GM12878 (cell line): ENCODE data around the gene TRAF2. TPM values are rescaled to one million over a fixed set of nuclear protein-coding genes. Genes with fewer than 3 reads are reported as not detected.

Experiments
- ATAC-seq: fragments of 200-7000 bp; cut with Tn5 transposase; 3 replicates; pipeline ENCODE4 v1.9.1; 2020; ENCODE audit warnings: mild to moderate bottlenecking, moderate library complexity
- BruUV-seq: library from RNA; stranded (reverse); fragments of 400-500 nt; replicated peaks from 2 replicates; lab custom pipeline; 2021; lab: Mats Ljungman, UMichigan
- CTCF ChIA-PET: fragments of 300-600 bp; sonication (Branson Sonifier 250); formaldehyde crosslinking; extraction: SDS; loops from one replicate; lab custom pipeline; 2021; ENCODE audit warnings: inconsistent platforms; lab: Yijun Ruan, JAX
- POLR2A ChIA-PET: fragments of 350-600 bp; formaldehyde crosslinking; extraction: SDS; loops from one replicate; lab custom pipeline; 2021; ENCODE audit warnings: inconsistent platforms; lab: Charles Lee
- RAD21 ChIA-PET: fragments of 300-600 bp; sonication (Branson Sonifier 250); formaldehyde crosslinking; loops from one replicate; lab custom pipeline; 2023; ENCODE audit warnings: antibody characterized with exemption; ENCODE audit not compliant: unreplicated experiment; lab: Charles Lee
- SMC1A ChIA-PET: fragments of 300-600 bp; sonication (Branson Sonifier 250); formaldehyde crosslinking; loops from one replicate; lab custom pipeline; 2023; ENCODE audit not compliant: unreplicated experiment, uncharacterized antibody; lab: Charles Lee
- DNase-seq: peaks from one replicate; pipeline ENCODE4 v3.0.0-alpha.2; 2011; ENCODE audit warnings: low read depth, low spot score
- FAIRE-seq: peaks from 3 replicates; lab custom pipeline; 2011; peaks lifted over from hg19 to GRCh38; lab: Jason Lieb, UNC
- H2AFZ ChIP-seq: 2 replicates; pipeline ENCODE4 v1.6.0; 2011; ENCODE audit warnings: low read depth, low read length, control low read depth; ENCODE audit not compliant: control insufficient read depth
- H3K27ac ChIP-seq: 2 replicates; pipeline ENCODE4 v1.5.1; 2011; ENCODE audit warnings: control low read depth; ENCODE audit not compliant: control insufficient read depth, insufficient read depth
- H3K27me3 ChIP-seq, 2 experiments: replicated peaks in 1 of 2; 2 replicates each; pipeline versions ENCODE4 v1.6.0 to v1.6.1; 2011; ENCODE audit warnings: low read length in 1 of 2; ENCODE audit not compliant: control insufficient read depth in 2 of 2, insufficient read depth in 2 of 2
- H3K36me3 ChIP-seq, 2 experiments: 2 replicates each; pipeline ENCODE4 v1.5.1; 2011; ENCODE audit warnings: low read length in 1 of 2; ENCODE audit not compliant: control insufficient read depth in 2 of 2, insufficient read depth in 2 of 2
- H3K4me1 ChIP-seq: 2 replicates; pipeline ENCODE4 v1.6.1; 2011; ENCODE audit warnings: mild to moderate bottlenecking, low read length, moderate library complexity, mixed read lengths; ENCODE audit not compliant: control insufficient read depth, insufficient read depth
- H3K4me2 ChIP-seq: 2 replicates; pipeline ENCODE4 v1.6.0; 2011; ENCODE audit warnings: control low read depth; ENCODE audit not compliant: control insufficient read depth, insufficient read depth
- H3K4me3 ChIP-seq: fragments of 200-600 bp; sonication (generic); 2 replicates; pipeline ENCODE4 v1.5.1; 2016
- H3K79me2 ChIP-seq: 2 replicates; pipeline ENCODE4 v1.6.0; 2011; ENCODE audit warnings: low read length; ENCODE audit not compliant: control insufficient read depth, insufficient read depth
- H3K9ac ChIP-seq: 2 replicates; pipeline ENCODE4 v1.8.0; 2011; ENCODE audit warnings: low read length, control low read depth, mixed read lengths; ENCODE audit not compliant: control insufficient read depth, insufficient read depth
- H3K9me3 ChIP-seq: replicated peaks from 3 replicates; pipeline ENCODE4 v1.5.1; 2011; ENCODE audit warnings: mild to moderate bottlenecking, low read length; ENCODE audit not compliant: control insufficient read depth, insufficient read depth
- H4K20me1 ChIP-seq: 2 replicates; pipeline ENCODE4 v1.6.0; 2011; ENCODE audit not compliant: control insufficient read depth, insufficient read depth
- ATF2 ChIP-seq: IDR thresholded peaks from 2 replicates; pipeline ENCODE4 v1.6.1; 2012; ENCODE audit warnings: low read length, inconsistent platforms
- BCL11A ChIP-seq: IDR thresholded peaks from 2 replicates; pipeline ENCODE4 v1.6.1; 2011; ENCODE audit warnings: low read depth, low read length
- CBFB ChIP-seq: IDR thresholded peaks from 2 replicates; pipeline ENCODE4 v1.6.1; 2016; ENCODE audit warnings: antibody characterized with exemption, low read depth
- EED ChIP-seq: sonication (generic); IDR thresholded peaks from 2 replicates; pipeline ENCODE4 v1.6.1; 2016; ENCODE audit warnings: antibody characterized with exemption, low read depth
- ETV6 ChIP-seq, 2 experiments: fragments of 450-650 bp in 1 of 2; IDR thresholded peaks in 1 of 2; conservative IDR thresholded peaks in 1 of 2; 2 replicates each; pipeline ENCODE4 v1.6.1; 2014; ENCODE audit warnings: antibody characterized with exemption in 1 of 2, borderline replicate concordance in 1 of 2, low read depth in 1 of 2, mild to moderate bottlenecking in 1 of 2, moderate library complexity in 1 of 2
- IKZF2 ChIP-seq, 2 experiments: fragments of 450-650 bp; IDR thresholded peaks; 2 replicates each; pipeline ENCODE4 v1.6.1; 2017; ENCODE audit warnings: mild to moderate bottlenecking in 2 of 2, moderate library complexity in 2 of 2
- IRF4 ChIP-seq: IDR thresholded peaks from 2 replicates; pipeline ENCODE4 v1.6.1; 2011; ENCODE audit warnings: low read depth, low read length
- JUNB ChIP-seq: IDR thresholded peaks from 2 replicates; pipeline ENCODE4 v1.6.1; 2016; ENCODE audit warnings: antibody characterized with exemption, mild to moderate bottlenecking
- NFXL1 ChIP-seq: fragments of 450-650 bp; IDR thresholded peaks from 2 replicates; pipeline ENCODE4 v1.6.1; 2017; ENCODE audit warnings: antibody characterized with exemption, mild to moderate bottlenecking, borderline replicate concordance
- PAX5 ChIP-seq: IDR thresholded peaks from 2 replicates; pipeline ENCODE4 v1.6.1; 2011; ENCODE audit warnings: low read depth, low read length, borderline replicate concordance
- POLR2AphosphoS2 ChIP-seq: IDR thresholded peaks from 2 replicates; pipeline ENCODE4 v1.6.1; 2011; ENCODE audit warnings: low read depth, mild to moderate bottlenecking, low read length, improper control_type of control experiment, moderate library complexity
- POLR2AphosphoS5 ChIP-seq: IDR thresholded peaks from 2 replicates; pipeline ENCODE4 v1.6.1; 2011; ENCODE audit warnings: mild to moderate bottlenecking, low read length, inconsistent platforms
- RBBP5 ChIP-seq: fragments of 200-600 bp; sonication (generic); conservative IDR thresholded peaks from 2 replicates; pipeline ENCODE4 v1.6.1; 2016
- SMAD5 ChIP-seq: IDR thresholded peaks from 2 replicates; pipeline ENCODE4 v1.6.1; 2016; ENCODE audit warnings: antibody characterized with exemption, low read depth
- SMARCA5 ChIP-seq: fragments of 450-650 bp; IDR thresholded peaks from 2 replicates; pipeline ENCODE4 v1.6.1; 2017; ENCODE audit warnings: mild to moderate bottlenecking
- SRF ChIP-seq, 2 experiments: IDR thresholded peaks; 2 replicates each; pipeline ENCODE4 v1.6.1; 2011; ENCODE audit warnings: low read depth in 2 of 2, low read length in 2 of 2, mild to moderate bottlenecking in 1 of 2, moderate library complexity in 1 of 2
- SUPT20H ChIP-seq: IDR thresholded peaks from 2 replicates; pipeline ENCODE4 v1.6.1; 2011; ENCODE audit warnings: low read depth, mild to moderate bottlenecking, low read length, moderate library complexity, borderline replicate concordance; ENCODE audit not compliant: control insufficient read depth
- TCF12 ChIP-seq: IDR thresholded peaks from 2 replicates; pipeline ENCODE4 v1.6.1; 2011; ENCODE audit warnings: low read depth, mild to moderate bottlenecking, low read length
- ZNF207 ChIP-seq: fragments of 450-650 bp; IDR thresholded peaks from 2 replicates; pipeline ENCODE4 v1.6.1; 2014; ENCODE audit warnings: antibody characterized with exemption, mild to moderate bottlenecking, borderline replicate concordance
- ZNF622 ChIP-seq: fragments of 450-650 bp; IDR thresholded peaks from 2 replicates; pipeline ENCODE4 v1.6.1; 2017; ENCODE audit warnings: mild to moderate bottlenecking, inconsistent platforms
- WGBS: methylation state at CpG from one replicate; pipeline ENCODE4 v1.1.6; 2016; ENCODE audit warnings: low lambda C conversion rate; ENCODE audit not compliant: insufficient replicate concordance, insufficient coverage; ENCODE audit errors: missing lambda C conversion rate; 5-methylcytosine and 5-hydroxymethylcytosine counted together
- in situ Hi-C: fragments of 300-500 bp; cut with MboI; formaldehyde crosslinking; loops from 9 replicates; pipeline ENCODE4 v1.14.3; 2018; ENCODE audit warnings: mixed read lengths
- intact Hi-C: fragments of 100-400 bp; cut with micrococcal nuclease; formaldehyde crosslinking; loops from one replicate; pipeline ENCODE4 v1.14.2; 2022; ENCODE audit not compliant: unreplicated experiment
- polyA plus RNA-seq, 11 experiments: library from polyadenylated mRNA; depleted of rRNA in 4 of 11; unstranded in 6 of 11; stranded (reverse) in 5 of 11; fragments of >200 nt; fragmentation: Nextera tagmentation in 4 of 11; fragmentation: Illumina TruSeq in 1 of 11; extraction: Ambion mirVana in 4 of 11; extraction: Trizol in 1 of 11; gene quantifications; 1 replicate in 1 of 11; 2 replicates in 10 of 11; pipeline versions ENCODE4 v1.2.1 to v1.2.3, GENCODE V29; 2011 to 2016; ENCODE audit warnings: inconsistent platforms in 2 of 11, missing spikeins in 2 of 11, low read depth in 1 of 11
- total RNA-seq, 4 experiments: library from RNA; depleted of rRNA in 3 of 4; stranded (reverse); fragments of >200 nt in 3 of 4; fragmentation: Illumina TruSeq in 1 of 4; extraction: Trizol in 1 of 4; gene quantifications; 2 replicates each; pipeline versions ENCODE4 v1.2.1 to v1.2.3, GENCODE V29; 2013 to 2021

Gene TRAF2
- total and polyA plus RNA-seq, 10 of the 15 experiments (the other 5 are each of a cell fraction or from before 2014, with no cell fraction given), result 0.34 to 39.5 (median 18.7) TPM

DNA sequence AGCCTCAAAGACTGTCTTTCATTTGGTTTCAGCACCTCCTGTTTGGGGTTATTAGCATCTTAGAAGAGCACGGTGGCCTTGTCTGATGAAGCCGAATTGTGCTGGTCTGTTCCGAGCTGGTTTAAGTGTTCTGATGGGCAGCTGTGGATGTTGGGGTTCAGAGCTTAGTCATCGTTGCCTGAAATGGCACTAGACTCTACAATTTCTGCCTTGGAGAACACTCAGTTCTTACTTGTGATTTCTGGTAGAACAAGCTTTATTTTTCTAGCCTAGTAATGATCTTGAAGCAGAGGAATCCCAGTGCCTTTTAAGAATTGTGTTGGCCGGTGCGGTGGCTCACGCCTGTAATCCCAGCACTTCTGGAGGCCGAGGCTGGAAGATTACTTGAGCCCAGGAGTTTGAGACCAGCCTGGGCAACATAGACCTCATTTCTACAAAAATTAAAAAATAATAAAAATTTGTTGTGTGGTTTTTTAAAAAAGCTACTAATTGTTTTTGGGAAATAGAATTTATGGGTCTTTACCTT lies 50.4 kb downstream of the TRAF2 start (continued):
- TF ChIP-seq POLR2AphosphoS2, result no peak
- TF ChIP-seq SUPT20H, result no peak
- TF ChIP-seq SMARCA5, result no peak
- TF ChIP-seq ATF2, result no peak
- TF ChIP-seq SRF (IDR thresholded peaks at IDR 0.05; ENCODE audit: low read depth in 2 of 2, low read length in 2 of 2), result no peak
- TF ChIP-seq CBFB, result no peak
- TF ChIP-seq BCL11A, result no peak
- no peak for TF ChIP-seq IRF4
- no peak for TF ChIP-seq POLR2AphosphoS5

GRCh38 chr9:136937186-136938001 lies 51.1 kb downstream of the TRAF2 start:
- Histone ChIP-seq H3K4me1 (no peaks in the 10 kb centered on the region), H3K79me2 (no peaks in the 10 kb centered on the region; the same call in 1 of the 2 replicates), H3K9me3 (no peaks in the 10 kb centered on the region; the same call in 2 of the 3 replicates), H2AFZ (no peak overlapping the region), H3K27me3 (no peaks in the 10 kb centered on the region), H4K20me1 (no peaks in the 10 kb centered on the region), H3K4me3 (no peak overlapping the region), H3K9ac (no peak overlapping the region), H3K4me2 (no peak overlapping the region), H3K36me3 (peaks cover 8 to 23% of the 10 kb centered on the region in 2 experiments), H3K27ac (no peak overlapping the region)
- FAIRE-seq (no peak), ATAC-seq (no peak), DNase-seq (no peak)
- intact Hi-C loops (no loop called here), in situ Hi-C loops (no loop called here)
- CTCF ChIA-PET, result interaction anchor here (1.1 to 1.6 kb wide), 3 partner anchors 8 to 10 kb away, joined by 3 to 7 read pairs (median 3); partner anchors contain the start of gene C8G
- POLR2A ChIA-PET, result interaction anchor here (0.6 kb wide), 1 partner anchor 117 kb away, joined by 7 read pairs; no protein-coding TSS in a partner anchor
- RAD21 ChIA-PET, result interaction anchor here (1.4 kb wide), 1 partner anchor 55 kb away, joined by 4 read pairs; no protein-coding TSS in a partner anchor
- SMC1A ChIA-PET, result no interaction called here
- TF ChIP-seq SMAD5, result no peak
- no peak for TF ChIP-seq ZNF207
- no peak for TF ChIP-seq JUNB
- no peak for TF ChIP-seq EED
- TF ChIP-seq PAX5, result no peak
- no peak for TF ChIP-seq RBBP5
- TF ChIP-seq ZNF622, result no peak
- TF ChIP-seq IKZF2 (IDR thresholded peaks at IDR 0.05), result no peak
- TF ChIP-seq TCF12, result no peak
- no peak for TF ChIP-seq POLR2AphosphoS2
- TF ChIP-seq ETV6 (conservative IDR thresholded peaks at IDR 0.05 in 1 of 2, IDR thresholded peaks at IDR 0.05 in 1 of 2; ENCODE audit: borderline replicate concordance in 1 of 2, low read depth in 1 of 2), result no peak
- TF ChIP-seq NFXL1, result no peak
- TF ChIP-seq BCL11A, result no peak
- 88% methylated on average over 15 of the region's 15 CpGs for WGBS
- no TSS peak for BruUV-seq
